HCT116 (cell line): ENCODE results near the gene ANKS1A. TPM values are rescaled to one million over a fixed set of nuclear protein-coding genes. Genes with fewer than 3 reads are reported as not detected.

ENCODE experiments used
- ATAC-seq: fragments of 200-7000 bp; cut with Tn5 transposase; 2 replicates; pipeline ENCODE4 v1.9.1; 2020; ENCODE audit warnings: mild to moderate bottlenecking, moderate library complexity
- BruUV-seq: library from RNA; stranded (reverse); fragments of 400-500 nt; replicated peaks from 2 replicates; lab custom pipeline; 2021; lab: Mats Ljungman, UMichigan
- CTCF ChIA-PET: fragments of 300-600 bp; sonication (Branson Sonifier 250); formaldehyde crosslinking; loops from one replicate; lab custom pipeline; 2021; ENCODE audit warnings: antibody characterized with exemption; lab: Charles Lee
- POLR2A ChIA-PET: fragments of 300-600, 350-600 bp; sonication (Branson Sonifier 250); formaldehyde crosslinking; loops from one replicate; lab custom pipeline; 2021; ENCODE audit warnings: antibody characterized with exemption; lab: Charles Lee
- RAD21 ChIA-PET, 2 experiments: fragments of 300-600 bp; sonication (Branson Sonifier 250); formaldehyde crosslinking; loops; one replicate each; lab custom pipeline; 2023; ENCODE audit warnings: low total read pairs in 2 of 2; ENCODE audit not compliant: uncharacterized antibody in 2 of 2, unreplicated experiment in 2 of 2, low non-redundant PET in 1 of 2; lab: Charles Lee
- DNase-seq: peaks from one replicate; pipeline ENCODE4 v3.0.0-alpha.2; 2010; ENCODE audit warnings: low read depth, low spot score
- H2AFZ ChIP-seq: fragments of 200-600 bp; shearing (Covaris generic), sonication (generic); 2 replicates; pipeline ENCODE4 v1.6.1; 2017; ENCODE audit warnings: low read depth, mixed run types, mixed read lengths, antibody characterized with exemption, low read length; ENCODE audit not compliant: poor library complexity, severe bottlenecking
- H3K27ac ChIP-seq: 2 replicates; pipeline ENCODE4 v1.5.1; 2012; ENCODE audit warnings: low read depth, low read length
- H3K27me3 ChIP-seq: fragments of 200-600 bp; sonication (generic); 2 replicates; pipeline ENCODE4 v1.6.1; 2016; ENCODE audit warnings: mixed run types, low read length, mixed read lengths; ENCODE audit not compliant: insufficient read depth
- H3K36me3 ChIP-seq, 2 experiments: fragments of 200-500 bp in 1 of 2; fragments of 200-600 bp in 1 of 2; sonication (Bioruptor generic) in 1 of 2; sonication (generic) in 1 of 2; 2 replicates each; pipeline versions ENCODE4 v1.5.1 to v1.6.1; 2014 to 2016; ENCODE audit warnings: low read length in 2 of 2, inconsistent platforms in 1 of 2, mixed read lengths in 1 of 2, mixed run types in 1 of 2; ENCODE audit not compliant: insufficient read depth in 2 of 2, control insufficient read depth in 1 of 2
- H3K4me1 ChIP-seq, 2 experiments: fragments of 200-600 bp in 1 of 2; sonication (generic) in 1 of 2; 2 replicates each; pipeline versions ENCODE4 v1.5.1 to v1.6.1; 2012 to 2017; ENCODE audit warnings: low read length in 2 of 2, inconsistent platforms in 1 of 2, mild to moderate bottlenecking in 1 of 2, mixed read lengths in 1 of 2, mixed run types in 1 of 2, moderate library complexity in 1 of 2; ENCODE audit not compliant: insufficient read depth in 2 of 2, control insufficient read depth in 1 of 2
- H3K4me2 ChIP-seq: fragments of 200-600 bp; sonication (generic); 2 replicates; pipeline ENCODE4 v1.6.1; 2017; ENCODE audit warnings: mixed run types, low read length, mixed read lengths
- H3K4me3 ChIP-seq, 2 experiments: fragments of 200-600 bp in 1 of 2; sonication (generic) in 1 of 2; replicated peaks in 1 of 2; 2 replicates each; pipeline ENCODE4 v1.5.1; 2011 to 2016; ENCODE audit warnings: low read length in 2 of 2, control low read depth in 1 of 2, low read depth in 1 of 2, mild to moderate bottlenecking in 1 of 2, mixed read lengths in 1 of 2, mixed run types in 1 of 2
- H3K79me2 ChIP-seq: fragments of 200-600 bp; sonication (generic); 2 replicates; pipeline ENCODE4 v1.6.1; 2017; ENCODE audit warnings: mild to moderate bottlenecking, mixed run types, low read length, moderate library complexity, mixed read lengths; ENCODE audit not compliant: insufficient read depth
- H3K9ac ChIP-seq: fragments of 200-600 bp; sonication (generic); 2 replicates; pipeline ENCODE4 v1.6.1; 2016; ENCODE audit warnings: low read length, mixed read lengths
- H3K9me2 ChIP-seq: fragments of 200-600 bp; sonication (generic), shearing (Covaris generic); 2 replicates; pipeline ENCODE4 v1.6.1; 2017; ENCODE audit warnings: mixed run types, mild to moderate bottlenecking, moderate library complexity; ENCODE audit not compliant: insufficient read depth
- H3K9me3 ChIP-seq, 2 experiments: fragments of 200-500 bp in 1 of 2; fragments of 200-600 bp in 1 of 2; sonication (Bioruptor generic) in 1 of 2; sonication (generic) in 1 of 2; 2 replicates each; pipeline ENCODE4 v1.6.1; 2014 to 2017; ENCODE audit warnings: low read length in 2 of 2, mixed read lengths in 2 of 2, inconsistent platforms in 1 of 2, low read depth in 1 of 2, mild to moderate bottlenecking in 1 of 2, mixed run types in 1 of 2, moderate library complexity in 1 of 2; ENCODE audit not compliant: control insufficient read depth in 1 of 2, insufficient read depth in 1 of 2
- H4K20me1 ChIP-seq: fragments of 200-600 bp; sonication (generic), shearing (Covaris generic); 2 replicates; pipeline ENCODE4 v1.6.1; 2017; ENCODE audit warnings: mixed run types, mild to moderate bottlenecking, moderate library complexity; ENCODE audit not compliant: insufficient read depth
- CEBPB ChIP-seq: IDR thresholded peaks from 2 replicates; pipeline ENCODE4 v1.6.1; 2012; ENCODE audit warnings: low read depth
- EGR1 ChIP-seq: IDR thresholded peaks from 2 replicates; pipeline ENCODE4 v1.6.1; 2012; ENCODE audit warnings: low read depth
- ELF1 ChIP-seq: IDR thresholded peaks from 2 replicates; pipeline ENCODE4 v1.6.1; 2012; ENCODE audit warnings: low read depth, borderline replicate concordance
- EZH2phosphoT487 ChIP-seq: fragments of 200-600 bp; IDR thresholded peaks from 2 replicates; pipeline ENCODE4 v1.6.1; 2018; ENCODE audit warnings: antibody characterized with exemption, borderline replicate concordance
- JUND ChIP-seq: IDR thresholded peaks from 2 replicates; pipeline ENCODE4 v1.6.1; 2012
- POLR2A ChIP-seq: IDR thresholded peaks from 2 replicates; pipeline ENCODE4 v1.7.0; 2011; ENCODE audit warnings: borderline replicate concordance; ENCODE audit not compliant: insufficient read depth, insufficient read length; ENCODE audit errors: extremely low read depth
- SIN3A ChIP-seq: IDR thresholded peaks from 2 replicates; pipeline ENCODE4 v1.6.1; 2012; ENCODE audit warnings: low read depth
- SP1 ChIP-seq: IDR thresholded peaks from 2 replicates; pipeline ENCODE4 v1.6.1; 2012; ENCODE audit warnings: low read depth
- TCF7L2 ChIP-seq: IDR thresholded peaks from 2 replicates; pipeline ENCODE4 v1.7.0; 2011; ENCODE audit warnings: borderline replicate concordance, inconsistent platforms; ENCODE audit not compliant: insufficient read depth, insufficient read length; ENCODE audit errors: extremely low read depth
- ZFX ChIP-seq: fragments of 450-650 bp; IDR thresholded peaks from 2 replicates; pipeline ENCODE4 v1.6.1; 2017
- ZNF274 ChIP-seq: fragments of 200-500 bp; sonication (Bioruptor generic); IDR thresholded peaks from 2 replicates; pipeline ENCODE4 v1.6.1; 2014; ENCODE audit warnings: mild to moderate bottlenecking, low read depth, low read length, inconsistent platforms
- intact Hi-C: fragments of 100-400 bp; cut with micrococcal nuclease; formaldehyde crosslinking; loops from 2 replicates; pipeline ENCODE4 v1.10.0; 2022
- total RNA-seq: library from RNA; stranded (reverse); gene quantifications from one replicate; pipeline ENCODE4 v1.2.1, GENCODE V29; 2021; ENCODE audit not compliant: unreplicated experiment
- TF ChIP-seq, protein P1 (sequence below): IDR thresholded peaks from 2 replicates; pipeline ENCODE4 v1.6.1; 2011; ENCODE audit warnings: mild to moderate bottlenecking, low read length, moderate library complexity; ENCODE audit not compliant: insufficient replicate concordance; ENCODE audit errors: extremely low read depth
- TF ChIP-seq, protein P2 (sequence below), 3 experiments: fragments of 200-600 bp in 1 of 3; sonication (generic) in 1 of 3; IDR thresholded peaks in 2 of 3; conservative IDR thresholded peaks in 1 of 3; 2 replicates each; pipeline ENCODE4 v1.5.1; 2012 to 2017; ENCODE audit warnings: low read depth in 2 of 3, low read length in 2 of 3, antibody characterized with exemption in 1 of 3, borderline replicate concordance in 1 of 3, control low read depth in 1 of 3, mild to moderate bottlenecking in 1 of 3, mixed read lengths in 1 of 3, mixed run types in 1 of 3, moderate library complexity in 1 of 3; ENCODE audit not compliant: insufficient read depth in 1 of 3

The ANKS1A gene
- total RNA-seq, 1 experiment from 2014 or later: 20.6 TPM

DNA sequence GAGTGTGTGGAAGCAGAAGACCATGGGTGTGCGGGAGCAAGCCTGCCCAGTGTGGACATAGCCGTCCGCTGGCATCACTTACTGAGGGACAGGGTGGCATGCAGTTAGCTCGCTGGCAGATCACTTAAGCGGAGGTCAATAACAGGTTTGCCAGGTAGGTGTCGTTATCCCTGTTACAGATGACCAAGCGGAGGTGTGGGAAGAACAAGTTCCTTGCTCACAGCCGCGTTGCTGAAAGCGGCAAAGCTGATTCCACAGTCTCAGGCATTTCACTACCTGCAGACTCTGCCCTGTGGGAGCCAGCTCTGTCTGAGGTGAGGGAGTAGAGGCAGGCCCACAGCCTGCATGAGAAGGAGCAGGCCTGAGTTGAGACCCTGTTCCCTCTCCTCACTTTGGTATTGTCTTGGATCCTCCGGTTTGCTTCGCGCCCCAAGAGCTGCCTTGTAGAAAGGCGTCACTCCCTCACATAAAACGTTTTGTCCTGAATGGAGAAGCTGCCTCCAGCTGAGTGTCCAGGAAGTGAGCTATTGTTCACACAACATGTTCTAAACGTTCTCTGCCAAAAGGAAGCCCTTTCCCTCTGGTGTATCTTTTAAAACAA lies 155.2 kb downstream of the ANKS1A start:
- Histone ChIP-seq H3K79me2 (no peaks in the 10 kb centered on the region; the same call in 1 of the 2 replicates), H3K27me3 (no peaks in the 10 kb centered on the region), H3K4me2 (no peak overlapping the region), H3K9ac (no peak overlapping the region), H3K9me3 (no peaks in the 10 kb centered on the region), H2AFZ (no peak overlapping the region), H4K20me1 (no peaks in the 10 kb centered on the region), H3K4me3 (no peak overlapping the region), H3K27ac (no peak overlapping the region), H3K36me3 (no peaks in the 10 kb centered on the region), H3K9me2 (no peaks in the 10 kb centered on the region), H3K4me1 (no peaks in the 10 kb centered on the region)
- intact Hi-C loops: no loop called here
- ChIA-PET CTCF (no interaction called here), POLR2A (no interaction called here), RAD21 (no interaction called here)
- TF ChIP-seq CEBPB: no peak
- TF ChIP-seq ELF1: no peak
- TF ChIP-seq EGR1: no peak
- TF ChIP-seq JUND: no peak
- no peak for TF ChIP-seq POLR2A
- no peak for TF ChIP-seq SIN3A
- TF ChIP-seq SP1: no peak
- TF ChIP-seq ZNF274: no peak
- TF ChIP-seq, protein P1, sequence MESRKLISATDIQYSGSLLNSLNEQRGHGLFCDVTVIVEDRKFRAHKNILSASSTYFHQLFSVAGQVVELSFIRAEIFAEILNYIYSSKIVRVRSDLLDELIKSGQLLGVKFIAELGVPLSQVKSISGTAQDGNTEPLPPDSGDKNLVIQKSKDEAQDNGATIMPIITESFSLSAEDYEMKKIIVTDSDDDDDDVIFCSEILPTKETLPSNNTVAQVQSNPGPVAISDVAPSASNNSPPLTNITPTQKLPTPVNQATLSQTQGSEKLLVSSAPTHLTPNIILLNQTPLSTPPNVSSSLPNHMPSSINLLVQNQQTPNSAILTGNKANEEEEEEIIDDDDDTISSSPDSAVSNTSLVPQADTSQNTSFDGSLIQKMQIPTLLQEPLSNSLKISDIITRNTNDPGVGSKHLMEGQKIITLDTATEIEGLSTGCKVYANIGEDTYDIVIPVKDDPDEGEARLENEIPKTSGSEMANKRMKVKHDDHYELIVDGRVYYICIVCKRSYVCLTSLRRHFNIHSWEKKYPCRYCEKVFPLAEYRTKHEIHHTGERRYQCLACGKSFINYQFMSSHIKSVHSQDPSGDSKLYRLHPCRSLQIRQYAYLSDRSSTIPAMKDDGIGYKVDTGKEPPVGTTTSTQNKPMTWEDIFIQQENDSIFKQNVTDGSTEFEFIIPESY: no peak
- no peak for TF ChIP-seq TCF7L2
- TF ChIP-seq, protein P2, sequence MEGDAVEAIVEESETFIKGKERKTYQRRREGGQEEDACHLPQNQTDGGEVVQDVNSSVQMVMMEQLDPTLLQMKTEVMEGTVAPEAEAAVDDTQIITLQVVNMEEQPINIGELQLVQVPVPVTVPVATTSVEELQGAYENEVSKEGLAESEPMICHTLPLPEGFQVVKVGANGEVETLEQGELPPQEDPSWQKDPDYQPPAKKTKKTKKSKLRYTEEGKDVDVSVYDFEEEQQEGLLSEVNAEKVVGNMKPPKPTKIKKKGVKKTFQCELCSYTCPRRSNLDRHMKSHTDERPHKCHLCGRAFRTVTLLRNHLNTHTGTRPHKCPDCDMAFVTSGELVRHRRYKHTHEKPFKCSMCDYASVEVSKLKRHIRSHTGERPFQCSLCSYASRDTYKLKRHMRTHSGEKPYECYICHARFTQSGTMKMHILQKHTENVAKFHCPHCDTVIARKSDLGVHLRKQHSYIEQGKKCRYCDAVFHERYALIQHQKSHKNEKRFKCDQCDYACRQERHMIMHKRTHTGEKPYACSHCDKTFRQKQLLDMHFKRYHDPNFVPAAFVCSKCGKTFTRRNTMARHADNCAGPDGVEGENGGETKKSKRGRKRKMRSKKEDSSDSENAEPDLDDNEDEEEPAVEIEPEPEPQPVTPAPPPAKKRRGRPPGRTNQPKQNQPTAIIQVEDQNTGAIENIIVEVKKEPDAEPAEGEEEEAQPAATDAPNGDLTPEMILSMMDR (IDR thresholded peaks at IDR 0.05 in 2 of 3, conservative IDR thresholded peaks at IDR 0.05 in 1 of 3; ENCODE audit: borderline replicate concordance in 1 of 3, insufficient read depth in 1 of 3, low read depth in 2 of 3, low read length in 2 of 3): no peak
- TF ChIP-seq ZFX: no peak
- TF ChIP-seq EZH2phosphoT487: no peak
- ATAC-seq (no peak), DNase-seq (no peak)
- BruUV-seq: no TSS peak
